Stimulated activated CD4-positive, alpha-beta T cell treated with anti-CD3 and anti-CD28 coated beads, Interleukin-15, amount 100 ng/mL, for 1 hour (primary cell): ENCODE data around the gene PKN2.

Experiments
- DNase-seq, 2 donors: peaks; one replicate each; pipeline ENCODE4 v3.0.0-alpha.2; 2020; ENCODE audit warnings: low read depth in 1 of 2, low spot score in 1 of 2

PKN2 gene

GRCh38 chr1:88731475-88732269 is 47.6 kb downstream of the PKN2 start:
- no peak for DNase-seq

- DNase-seq = no peak
Observed at GRCh38 chr1:88735382-88735781, 51.3 kb downstream of the PKN2 start.

- DNase-seq = no peak
Observed at GRCh38 chr1:88735909-88736308, 51.8 kb downstream of the PKN2 start.

- DNase-seq = no peak
Observed at GRCh38 chr1:88736633-88737248, 52.7 kb downstream of the PKN2 start.

- no peak for DNase-seq
Observed at GRCh38 chr1:88737338-88737927, 53.4 kb downstream of the PKN2 start.

GRCh38 chr1:88740784-88741183 is 56.7 kb downstream of the PKN2 start:
- no peak for DNase-seq

GRCh38 chr1:88741413-88741812 is 57.3 kb downstream of the PKN2 start:
- DNase-seq = no peak

GRCh38 chr1:88742531-88742930 is 58.5 kb downstream of the PKN2 start:
- DNase-seq = no peak

GRCh38 chr1:88744142-88744541 is 60.1 kb downstream of the PKN2 start:
- DNase-seq = no peak

GRCh38 chr1:88746916-88747315 is 62.8 kb downstream of the PKN2 start:
- no peak for DNase-seq

GRCh38 chr1:88751714-88752113 is 67.6 kb downstream of the PKN2 start:
- DNase-seq = no peak

GRCh38 chr1:88753506-88753905 is 69.4 kb downstream of the PKN2 start:
- DNase-seq = no peak

GRCh38 chr1:88763649-88764406 is 79.8 kb downstream of the PKN2 start:
- DNase-seq = no peak

GRCh38 chr1:88768187-88768586 is 84.1 kb downstream of the PKN2 start:
- no peak for DNase-seq

GRCh38 chr1:88768816-88769215 is 84.7 kb downstream of the PKN2 start:
- no peak for DNase-seq

- DNase-seq = no peak
Observed at GRCh38 chr1:88773540-88774150, 89.6 kb downstream of the PKN2 start.

- DNase-seq = no peak
Observed at GRCh38 chr1:88774151-88774556, 90.1 kb downstream of the PKN2 start.

- DNase-seq = no peak
Observed at GRCh38 chr1:88777604-88778149, 93.6 kb downstream of the PKN2 start.

GRCh38 chr1:88779880-88780279 is 95.8 kb downstream of the PKN2 start:
- DNase-seq = no peak

GRCh38 chr1:88780485-88780884 is 96.4 kb downstream of the PKN2 start:
- DNase-seq = no peak

- no peak for DNase-seq
Observed at GRCh38 chr1:88783145-88783544, 99.1 kb downstream of the PKN2 start.
